Endothelial cell of umbilical vein (primary cell): Measurements from ENCODE around the gene WASL.

ENCODE experiments used
- CTCF ChIP-seq, 2 donors: IDR thresholded peaks; 1 replicate in 1 of 2; 2 replicates in 1 of 2; pipeline ENCODE4 v1.5.1; 2011; ENCODE audit warnings: low read length in 2 of 2, mild to moderate bottlenecking in 2 of 2, moderate library complexity in 2 of 2, control low read depth in 1 of 2, inconsistent platforms in 1 of 2, low read depth in 1 of 2; ENCODE audit not compliant: insufficient read depth in 1 of 2; ENCODE audit errors: extremely low read depth in 1 of 2
- MAX ChIP-seq: IDR thresholded peaks from 2 replicates; pipeline ENCODE4 v1.6.1; 2011; ENCODE audit not compliant: insufficient read depth, insufficient read length
- MYC ChIP-seq: IDR thresholded peaks from one replicate; pipeline ENCODE4 v1.6.1; 2011; ENCODE audit warnings: mild to moderate bottlenecking, low read depth, low read length

- TF ChIP-seq CTCF (IDR thresholded peaks at IDR 0.05; ENCODE audit: extremely low read depth in 1 of 2, insufficient read depth in 1 of 2, low read depth in 1 of 2, low read length in 2 of 2) (no peak), MAX (no peak), MYC (no peak)
Measured at GRCh38 chr7:123652406-123652805, 96.4 kb downstream of the WASL start.
